OCI-LY1 (cell line): ENCODE data around the gene SAC3D1.

Experiments used
- EZH2 ChIP-seq: fragments of 200-600 bp; sonication (generic), shearing (Covaris generic); IDR thresholded peaks from 2 replicates; pipeline ENCODE4 v1.8.0; 2017; ENCODE audit warnings: borderline replicate concordance, mixed run types, mild to moderate bottlenecking, antibody characterized with exemption, low read length, moderate library complexity, mixed read lengths
- TF ChIP-seq, protein P1 (sequence below): fragments of 200-600 bp; sonication (generic), shearing (Covaris generic); IDR thresholded peaks from 2 replicates; pipeline ENCODE4 v1.5.1; 2017; ENCODE audit warnings: mild to moderate bottlenecking, antibody characterized with exemption, low read length, moderate library complexity, mixed read lengths

DNA sequence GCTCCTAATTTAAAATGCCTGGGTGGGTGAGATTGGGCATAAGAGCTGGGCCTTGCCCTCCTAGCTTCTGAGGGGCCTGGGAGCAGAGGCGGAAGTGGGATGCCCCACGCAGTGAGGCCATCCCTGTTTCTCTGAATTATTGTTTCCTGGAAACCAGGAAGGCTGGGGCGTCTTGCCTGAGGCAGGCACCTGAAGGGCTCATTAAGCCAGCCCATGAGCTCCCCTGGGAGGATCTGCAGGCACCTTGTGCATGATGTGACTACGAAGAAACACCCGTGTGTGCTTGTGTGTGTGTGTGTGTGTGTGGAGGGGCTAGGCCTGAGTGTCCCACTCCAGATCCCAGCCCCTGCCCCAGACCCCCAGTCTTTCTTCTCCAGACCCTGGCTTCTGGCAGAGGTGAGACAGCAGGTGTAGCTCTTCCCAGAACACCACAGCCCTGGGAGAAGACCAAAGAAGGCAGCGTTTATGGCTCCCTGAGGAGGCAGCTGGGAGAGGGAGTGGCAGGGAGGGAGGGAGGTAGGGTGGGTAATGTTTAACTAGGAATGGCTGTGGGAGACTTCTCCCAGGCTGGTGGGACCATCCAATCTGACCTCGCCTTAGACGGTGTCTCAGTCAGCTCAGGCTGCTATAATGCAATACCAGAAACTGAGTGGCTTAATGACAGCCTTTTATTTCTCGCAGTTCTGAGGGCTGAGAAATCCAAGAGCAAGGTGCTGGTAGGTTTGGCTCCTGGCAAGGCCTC is 42.1 kb upstream of the SAC3D1 start:
- TF ChIP-seq EZH2, result no peak
- TF ChIP-seq, protein P1, sequence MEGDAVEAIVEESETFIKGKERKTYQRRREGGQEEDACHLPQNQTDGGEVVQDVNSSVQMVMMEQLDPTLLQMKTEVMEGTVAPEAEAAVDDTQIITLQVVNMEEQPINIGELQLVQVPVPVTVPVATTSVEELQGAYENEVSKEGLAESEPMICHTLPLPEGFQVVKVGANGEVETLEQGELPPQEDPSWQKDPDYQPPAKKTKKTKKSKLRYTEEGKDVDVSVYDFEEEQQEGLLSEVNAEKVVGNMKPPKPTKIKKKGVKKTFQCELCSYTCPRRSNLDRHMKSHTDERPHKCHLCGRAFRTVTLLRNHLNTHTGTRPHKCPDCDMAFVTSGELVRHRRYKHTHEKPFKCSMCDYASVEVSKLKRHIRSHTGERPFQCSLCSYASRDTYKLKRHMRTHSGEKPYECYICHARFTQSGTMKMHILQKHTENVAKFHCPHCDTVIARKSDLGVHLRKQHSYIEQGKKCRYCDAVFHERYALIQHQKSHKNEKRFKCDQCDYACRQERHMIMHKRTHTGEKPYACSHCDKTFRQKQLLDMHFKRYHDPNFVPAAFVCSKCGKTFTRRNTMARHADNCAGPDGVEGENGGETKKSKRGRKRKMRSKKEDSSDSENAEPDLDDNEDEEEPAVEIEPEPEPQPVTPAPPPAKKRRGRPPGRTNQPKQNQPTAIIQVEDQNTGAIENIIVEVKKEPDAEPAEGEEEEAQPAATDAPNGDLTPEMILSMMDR, result no peak
